Measurements from ENCODE around the gene CREB3L4.

DNA sequence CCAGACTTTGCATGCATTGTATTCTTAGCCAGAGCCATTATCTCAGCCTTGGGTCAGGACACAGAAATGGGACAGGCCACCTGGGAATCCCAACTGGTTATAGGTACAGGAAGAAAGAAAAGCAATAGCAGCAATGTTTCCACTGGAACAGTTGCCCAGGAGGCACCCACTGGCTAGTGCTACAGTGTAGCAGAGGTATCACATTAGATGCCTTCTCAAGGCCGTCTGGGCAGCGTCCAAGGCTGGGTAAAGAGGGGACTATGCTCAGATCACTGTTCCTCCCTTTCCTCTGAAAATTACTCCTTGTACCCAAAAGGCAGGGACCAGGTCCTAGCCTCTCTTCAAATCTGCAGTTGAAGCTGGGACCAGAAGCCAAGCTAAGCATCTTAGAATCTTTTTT, 2.6 kb downstream of the CREB3L4 start:
- TF ChIP-seq, protein P1, sequence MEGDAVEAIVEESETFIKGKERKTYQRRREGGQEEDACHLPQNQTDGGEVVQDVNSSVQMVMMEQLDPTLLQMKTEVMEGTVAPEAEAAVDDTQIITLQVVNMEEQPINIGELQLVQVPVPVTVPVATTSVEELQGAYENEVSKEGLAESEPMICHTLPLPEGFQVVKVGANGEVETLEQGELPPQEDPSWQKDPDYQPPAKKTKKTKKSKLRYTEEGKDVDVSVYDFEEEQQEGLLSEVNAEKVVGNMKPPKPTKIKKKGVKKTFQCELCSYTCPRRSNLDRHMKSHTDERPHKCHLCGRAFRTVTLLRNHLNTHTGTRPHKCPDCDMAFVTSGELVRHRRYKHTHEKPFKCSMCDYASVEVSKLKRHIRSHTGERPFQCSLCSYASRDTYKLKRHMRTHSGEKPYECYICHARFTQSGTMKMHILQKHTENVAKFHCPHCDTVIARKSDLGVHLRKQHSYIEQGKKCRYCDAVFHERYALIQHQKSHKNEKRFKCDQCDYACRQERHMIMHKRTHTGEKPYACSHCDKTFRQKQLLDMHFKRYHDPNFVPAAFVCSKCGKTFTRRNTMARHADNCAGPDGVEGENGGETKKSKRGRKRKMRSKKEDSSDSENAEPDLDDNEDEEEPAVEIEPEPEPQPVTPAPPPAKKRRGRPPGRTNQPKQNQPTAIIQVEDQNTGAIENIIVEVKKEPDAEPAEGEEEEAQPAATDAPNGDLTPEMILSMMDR (IDR thresholded peaks at IDR 0.05), result no peak
- no peak for TF ChIP-seq POLR2AphosphoS5 (IDR thresholded peaks at IDR 0.05; ENCODE audit: low read depth, low read length)
- TF ChIP-seq, protein P2, sequence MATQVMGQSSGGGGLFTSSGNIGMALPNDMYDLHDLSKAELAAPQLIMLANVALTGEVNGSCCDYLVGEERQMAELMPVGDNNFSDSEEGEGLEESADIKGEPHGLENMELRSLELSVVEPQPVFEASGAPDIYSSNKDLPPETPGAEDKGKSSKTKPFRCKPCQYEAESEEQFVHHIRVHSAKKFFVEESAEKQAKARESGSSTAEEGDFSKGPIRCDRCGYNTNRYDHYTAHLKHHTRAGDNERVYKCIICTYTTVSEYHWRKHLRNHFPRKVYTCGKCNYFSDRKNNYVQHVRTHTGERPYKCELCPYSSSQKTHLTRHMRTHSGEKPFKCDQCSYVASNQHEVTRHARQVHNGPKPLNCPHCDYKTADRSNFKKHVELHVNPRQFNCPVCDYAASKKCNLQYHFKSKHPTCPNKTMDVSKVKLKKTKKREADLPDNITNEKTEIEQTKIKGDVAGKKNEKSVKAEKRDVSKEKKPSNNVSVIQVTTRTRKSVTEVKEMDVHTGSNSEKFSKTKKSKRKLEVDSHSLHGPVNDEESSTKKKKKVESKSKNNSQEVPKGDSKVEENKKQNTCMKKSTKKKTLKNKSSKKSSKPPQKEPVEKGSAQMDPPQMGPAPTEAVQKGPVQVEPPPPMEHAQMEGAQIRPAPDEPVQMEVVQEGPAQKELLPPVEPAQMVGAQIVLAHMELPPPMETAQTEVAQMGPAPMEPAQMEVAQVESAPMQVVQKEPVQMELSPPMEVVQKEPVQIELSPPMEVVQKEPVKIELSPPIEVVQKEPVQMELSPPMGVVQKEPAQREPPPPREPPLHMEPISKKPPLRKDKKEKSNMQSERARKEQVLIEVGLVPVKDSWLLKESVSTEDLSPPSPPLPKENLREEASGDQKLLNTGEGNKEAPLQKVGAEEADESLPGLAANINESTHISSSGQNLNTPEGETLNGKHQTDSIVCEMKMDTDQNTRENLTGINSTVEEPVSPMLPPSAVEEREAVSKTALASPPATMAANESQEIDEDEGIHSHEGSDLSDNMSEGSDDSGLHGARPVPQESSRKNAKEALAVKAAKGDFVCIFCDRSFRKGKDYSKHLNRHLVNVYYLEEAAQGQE (IDR thresholded peaks at IDR 0.05; ENCODE audit: insufficient read depth in 1 of 2, low read depth in 2 of 2, low read length in 1 of 2), result no peak
- TF ChIP-seq TCF7L2 (IDR thresholded peaks at IDR 0.05; ENCODE audit: low read depth, low read length), result no peak

All from Panc1 (cell line).